ENCODE data around the gene SECISBP2.

Gene SECISBP2

GRCh38 chr9:89349607-89350006, 31.3 kb downstream of the SECISBP2 start:
- no peak for DNase-seq

- no peak for DNase-seq
Observed at GRCh38 chr9:89350988-89351557, 32.8 kb downstream of the SECISBP2 start.

GRCh38 chr9:89351584-89352300, 33.4 kb downstream of the SECISBP2 start:
- no peak for DNase-seq

GRCh38 chr9:89352451-89352850, 34.2 kb downstream of the SECISBP2 start:
- DNase-seq, result no peak

GRCh38 chr9:89352874-89353649, 34.8 kb downstream of the SECISBP2 start:
- DNase-seq, result no peak

- no peak for DNase-seq
Observed at GRCh38 chr9:89353989-89354388, 35.7 kb downstream of the SECISBP2 start.

GRCh38 chr9:89354471-89354870, 36.2 kb downstream of the SECISBP2 start:
- no peak for DNase-seq

GRCh38 chr9:89356782-89357181, 38.5 kb downstream of the SECISBP2 start:
- DNase-seq, result no peak

GRCh38 chr9:89357331-89358197, 39.3 kb downstream of the SECISBP2 start:
- no peak for DNase-seq

- no peak for DNase-seq
Observed at GRCh38 chr9:89358376-89358916, 40.1 kb downstream of the SECISBP2 start.

GRCh38 chr9:89358985-89359384, 40.7 kb downstream of the SECISBP2 start:
- no peak for DNase-seq

GRCh38 chr9:89359751-89360261, 41.5 kb downstream of the SECISBP2 start:
- no peak for DNase-seq

- DNase-seq, result no peak
Observed at GRCh38 chr9:89360465-89360864, 42.2 kb downstream of the SECISBP2 start.

GRCh38 chr9:89361031-89361430, 42.7 kb downstream of the SECISBP2 start:
- no peak for DNase-seq

GRCh38 chr9:89361816-89362646, 43.7 kb downstream of the SECISBP2 start:
- DNase-seq, result no peak

- no peak for DNase-seq
Observed at GRCh38 chr9:89362647-89363310, 44.5 kb downstream of the SECISBP2 start.

GRCh38 chr9:89363311-89363670, 45.0 kb downstream of the SECISBP2 start:
- DNase-seq, result no peak

- DNase-seq, result no peak
Observed at GRCh38 chr9:89363921-89364665, 45.8 kb downstream of the SECISBP2 start.

- DNase-seq, result no peak
Observed at GRCh38 chr9:89364666-89365531, 46.6 kb downstream of the SECISBP2 start.

Measured in stimulated activated CD4-positive, alpha-beta T cell treated with anti-CD3 and anti-CD28 coated beads, Interleukin-2, amount 100 ng/mL, for 48 hours (primary cell).